ENCODE measurements around the gene ASCL2.

Gene ASCL2

GRCh38 chr11:2264366-2265053 lies 5.9 kb downstream of the ASCL2 start:
- no peak for TF ChIP-seq CTCF (IDR thresholded peaks at IDR 0.05; ENCODE audit: insufficient read depth, missing control alignments)
- no peak for FAIRE-seq

DNA sequence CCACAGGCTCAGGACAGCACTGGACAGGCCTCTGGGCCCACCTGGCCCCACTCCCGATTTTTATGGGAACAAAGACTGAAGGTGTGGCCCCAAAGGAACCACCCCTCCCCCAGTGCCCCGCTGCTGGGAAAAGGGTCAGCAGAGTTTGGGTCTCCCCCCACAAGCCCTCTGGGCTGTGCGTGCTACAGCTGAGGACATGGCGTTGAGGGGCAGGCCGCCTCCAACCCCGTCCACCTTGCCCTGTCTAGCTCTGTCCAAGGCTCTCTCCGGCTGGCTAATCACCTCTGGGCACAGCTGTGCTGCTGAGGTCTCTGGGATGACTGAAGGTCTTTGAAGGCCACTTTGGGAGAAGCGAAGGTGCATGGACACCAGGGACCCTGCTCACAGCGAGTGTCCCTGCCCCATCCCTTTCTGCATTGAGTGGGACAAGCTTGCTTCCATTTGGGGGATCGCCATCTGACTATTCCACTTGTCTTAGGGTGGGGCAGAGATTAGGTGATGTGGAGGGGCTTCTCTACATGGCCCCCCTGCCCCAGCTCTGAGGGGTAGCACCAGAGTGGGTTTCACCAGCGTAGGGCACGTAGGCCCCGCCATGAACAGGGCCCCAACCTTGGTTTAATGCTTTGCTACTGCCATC lies 6.5 kb downstream of the ASCL2 start:
- no peak for FAIRE-seq
- no peak for TF ChIP-seq CTCF (IDR thresholded peaks at IDR 0.05; ENCODE audit: insufficient read depth, missing control alignments)
- no peak for DNase-seq (ENCODE audit: insufficient read length, low spot score)

More at GRCh38 chr11:2264366-2265053, 5.9 kb downstream of the ASCL2 start:
- no peak for DNase-seq (ENCODE audit: insufficient read length, low spot score)

GRCh38 chr11:2263071-2263565 lies 7.3 kb downstream of the ASCL2 start:
- no peak for DNase-seq (ENCODE audit: insufficient read length, low spot score)
- no peak for TF ChIP-seq CTCF (IDR thresholded peaks at IDR 0.05; ENCODE audit: insufficient read depth, missing control alignments)
- no peak for FAIRE-seq

DNA sequence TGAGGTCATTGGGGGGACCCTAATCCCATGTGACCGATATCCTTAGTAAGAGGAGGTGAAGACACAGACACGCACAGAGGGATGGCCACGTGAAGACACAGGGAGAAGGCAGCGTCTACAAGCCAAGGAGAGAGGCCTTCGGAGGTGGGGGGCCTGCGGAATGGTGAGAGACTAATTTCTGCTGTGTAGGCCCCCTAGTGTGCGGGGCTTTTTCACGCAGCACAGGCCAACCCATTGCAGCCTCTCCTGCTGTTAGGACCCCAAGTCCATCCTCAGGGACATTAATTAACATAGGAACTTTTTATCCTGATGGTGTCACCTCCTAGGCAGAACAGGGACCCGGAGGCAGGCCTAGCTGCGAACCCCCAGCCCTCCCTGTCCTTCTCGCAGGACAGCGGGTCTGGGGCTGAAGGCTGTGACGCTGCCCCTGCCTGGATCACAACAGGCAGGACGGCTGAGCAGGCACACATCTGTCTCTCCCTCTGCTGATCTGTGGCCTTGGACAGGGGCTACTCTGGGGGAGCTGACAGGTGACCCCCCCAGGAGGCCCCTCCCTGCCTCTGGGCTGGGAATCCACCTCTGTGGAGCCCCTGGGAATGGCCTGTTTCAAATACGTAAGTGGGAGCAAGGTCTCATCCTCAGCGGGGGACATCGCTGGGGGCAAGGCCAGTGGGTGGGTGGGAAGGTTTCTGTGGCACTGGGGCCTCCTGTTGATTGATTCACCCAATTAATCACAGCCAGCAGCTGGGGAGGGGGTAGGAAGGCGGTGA lies 7.9 kb downstream of the ASCL2 start:
- FAIRE-seq (no peak), DNase-seq (ENCODE audit: insufficient read length, low spot score) (no peak)
- no peak for TF ChIP-seq CTCF (IDR thresholded peaks at IDR 0.05; ENCODE audit: insufficient read depth, missing control alignments)

GRCh38 chr11:2261436-2262230 lies 8.8 kb downstream of the ASCL2 start:
- DNase-seq (ENCODE audit: insufficient read length, low spot score): no peak
- no peak for TF ChIP-seq CTCF (IDR thresholded peaks at IDR 0.05; ENCODE audit: insufficient read depth, missing control alignments)
- FAIRE-seq: no peak

DNA sequence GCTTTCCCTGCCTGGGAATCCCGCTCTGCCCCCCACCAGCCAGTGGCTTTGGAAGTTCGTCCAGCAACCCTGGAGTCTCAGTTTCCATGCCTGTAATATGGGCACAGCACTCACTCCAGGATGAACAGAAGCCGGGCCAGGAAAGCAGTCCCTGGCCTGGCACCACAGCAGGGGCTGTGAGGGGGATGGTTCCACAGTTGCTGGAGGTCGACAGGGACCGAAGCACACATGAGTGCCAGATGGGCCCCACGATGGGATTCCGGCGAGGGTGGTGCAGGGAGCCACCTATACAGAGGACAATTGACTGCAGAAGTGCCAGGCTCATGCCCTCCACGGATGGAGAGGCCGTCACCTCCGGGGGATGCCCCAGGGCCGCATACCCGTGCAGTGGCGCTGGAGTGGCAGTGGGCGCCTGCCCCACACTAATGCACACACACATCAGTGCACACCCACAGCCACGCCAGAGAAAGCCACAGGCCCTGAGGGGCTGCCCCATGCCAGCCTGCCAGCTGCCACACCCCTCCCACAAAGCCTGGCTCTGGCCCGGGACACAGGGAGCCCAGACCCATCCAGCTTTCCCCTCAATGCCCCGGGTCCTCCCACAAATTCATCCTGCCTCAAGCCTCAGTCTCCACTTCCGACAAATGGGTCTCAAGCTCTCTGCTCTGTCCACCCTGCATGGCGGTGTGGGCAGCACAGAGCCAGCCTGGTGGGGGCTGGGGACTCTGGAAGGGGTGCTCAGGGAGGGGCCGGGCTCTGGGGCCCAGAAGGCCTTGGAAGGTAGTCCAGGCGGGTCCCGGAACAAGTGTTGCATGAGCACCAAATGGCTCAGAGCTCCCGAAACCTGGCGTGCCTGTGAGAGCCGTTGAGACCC lies 9.7 kb downstream of the ASCL2 start:
- no peak for TF ChIP-seq CTCF (IDR thresholded peaks at IDR 0.05; ENCODE audit: insufficient read depth, missing control alignments)
- no peak for FAIRE-seq
- DNase-seq (ENCODE audit: insufficient read length, low spot score): no peak
